H9 (cell line): ENCODE results near the gene HDLBP. TPM values are rescaled to one million over a fixed set of nuclear protein-coding genes. Genes with fewer than 3 reads are reported as not detected.

Source experiments
- DNase-seq: peaks from one replicate; pipeline ENCODE4 v3.0.0-alpha.2; 2017
- H2AFZ ChIP-seq: one replicate; pipeline ENCODE4 v1.6.1; 2013; ENCODE audit warnings: mild to moderate bottlenecking, low read length, control low read depth, moderate library complexity
- H2AK5ac ChIP-seq: 2 replicates; pipeline ENCODE4 v1.6.1; 2013; ENCODE audit warnings: low read length, control low read depth, mixed read lengths; ENCODE audit not compliant: insufficient read length
- H2BK120ac ChIP-seq: one replicate; pipeline ENCODE4 v1.6.1; 2013; ENCODE audit warnings: low read depth, mild to moderate bottlenecking, low read length, control low read depth, inconsistent platforms; ENCODE audit not compliant: poor library complexity, severe bottlenecking
- H2BK12ac ChIP-seq: 2 replicates; pipeline ENCODE4 v1.6.1; 2013; ENCODE audit warnings: low read length, control low read depth, mixed read lengths, low read depth; ENCODE audit not compliant: insufficient read length
- H2BK15ac ChIP-seq: 2 replicates; pipeline ENCODE4 v1.6.1; 2013; ENCODE audit warnings: low read depth, low read length, control low read depth
- H2BK20ac ChIP-seq: one replicate; pipeline ENCODE4 v1.6.1; 2013; ENCODE audit warnings: low read depth, mild to moderate bottlenecking, low read length, control low read depth, inconsistent platforms; ENCODE audit not compliant: poor library complexity, severe bottlenecking
- H2BK5ac ChIP-seq: 2 replicates; pipeline ENCODE4 v1.6.1; 2013; ENCODE audit warnings: low read length, control low read depth, mixed read lengths; ENCODE audit not compliant: insufficient read length
- H3K14ac ChIP-seq: 2 replicates; pipeline ENCODE4 v1.6.1; 2013; ENCODE audit warnings: low read length, control low read depth; ENCODE audit not compliant: insufficient read depth
- H3K18ac ChIP-seq: 2 replicates; pipeline ENCODE4 v1.6.1; 2013; ENCODE audit warnings: low read depth, mild to moderate bottlenecking, mixed read lengths, low read length, control low read depth; ENCODE audit not compliant: insufficient read length
- H3K23ac ChIP-seq: 2 replicates; pipeline ENCODE4 v1.6.1; 2013; ENCODE audit warnings: low read length, control low read depth, mixed read lengths, low read depth; ENCODE audit not compliant: insufficient read length
- H3K23me2 ChIP-seq: 2 replicates; pipeline ENCODE4 v1.6.1; 2013; ENCODE audit warnings: low read depth, mild to moderate bottlenecking, mixed read lengths, low read length, control low read depth; ENCODE audit not compliant: insufficient read length, poor library complexity, severe bottlenecking
- H3K27ac ChIP-seq: 2 replicates; pipeline ENCODE4 v1.5.1; 2013; ENCODE audit warnings: low read length, control low read depth, mixed read lengths, low read depth; ENCODE audit not compliant: insufficient read length
- H3K27me3 ChIP-seq: 2 replicates; pipeline ENCODE4 v1.6.1; 2013; ENCODE audit warnings: low read length, control low read depth, inconsistent platforms; ENCODE audit not compliant: insufficient read depth
- H3K4ac ChIP-seq: 2 replicates; pipeline ENCODE4 v1.6.1; 2013; ENCODE audit warnings: low read depth, mild to moderate bottlenecking, control low read depth, inconsistent platforms, low read length, moderate library complexity
- H3K4me1 ChIP-seq: 2 replicates; pipeline ENCODE4 v1.6.1; 2013; ENCODE audit warnings: low read length, control low read depth, inconsistent platforms; ENCODE audit not compliant: insufficient read depth
- H3K4me2 ChIP-seq: 2 replicates; pipeline ENCODE4 v1.6.1; 2013; ENCODE audit warnings: low read length, control low read depth, mixed read lengths; ENCODE audit not compliant: insufficient read length, insufficient read depth
- H3K56ac ChIP-seq: 2 replicates; pipeline ENCODE4 v1.6.1; 2013; ENCODE audit warnings: low read depth, mild to moderate bottlenecking, mixed read lengths, low read length, control low read depth; ENCODE audit not compliant: insufficient read length
- H3K79me1 ChIP-seq: 2 replicates; pipeline ENCODE4 v1.6.1; 2013; ENCODE audit warnings: low read depth, mild to moderate bottlenecking, moderate library complexity, low read length, control low read depth, inconsistent platforms; ENCODE audit not compliant: insufficient read depth, poor library complexity, severe bottlenecking
- H3K79me2 ChIP-seq: 2 replicates; pipeline ENCODE4 v1.6.1; 2013; ENCODE audit warnings: low read length, control low read depth, inconsistent platforms; ENCODE audit not compliant: insufficient read depth
- H3K9ac ChIP-seq: 2 replicates; pipeline ENCODE4 v1.6.1; 2013; ENCODE audit warnings: low read length, control low read depth, mixed read lengths; ENCODE audit not compliant: insufficient read length; ENCODE audit errors: extremely low read depth
- H3K9me3 ChIP-seq: one replicate; pipeline ENCODE4 v1.6.1; 2013; ENCODE audit warnings: low read depth, low read length, inconsistent platforms; ENCODE audit not compliant: control insufficient read depth
- H3T11ph ChIP-seq: one replicate; pipeline ENCODE4 v1.6.1; 2013; ENCODE audit warnings: mild to moderate bottlenecking, low read length, control low read depth, inconsistent platforms
- H4K20me1 ChIP-seq: one replicate; pipeline ENCODE4 v1.6.1; 2013; ENCODE audit not compliant: control insufficient read depth, insufficient read length, insufficient read depth
- H4K5ac ChIP-seq: 2 replicates; pipeline ENCODE4 v1.6.1; 2013; ENCODE audit warnings: low read depth, mild to moderate bottlenecking, mixed read lengths, low read length, control low read depth; ENCODE audit not compliant: insufficient read length
- H4K8ac ChIP-seq: replicated peaks from 2 replicates; pipeline ENCODE4 v1.6.1; 2013; ENCODE audit warnings: low read length, control low read depth, mixed read lengths, low read depth; ENCODE audit not compliant: insufficient read length
- H4K91ac ChIP-seq: 2 replicates; pipeline ENCODE4 v1.6.1; 2013; ENCODE audit warnings: low read depth, mild to moderate bottlenecking, moderate library complexity, mixed read lengths, low read length, control low read depth; ENCODE audit not compliant: insufficient read length
- H3K27ac Mint-ChIP-seq, 3 experiments: 2 replicates in 2 of 3; 3 replicates in 1 of 3; pipeline ENCODE4 v1.8.0; 2020 to 2021; ENCODE audit warnings: mixed read lengths in 3 of 3, mild to moderate bottlenecking in 1 of 3, moderate library complexity in 1 of 3
- H3K27me3 Mint-ChIP-seq: 2 replicates; pipeline ENCODE4 v1.8.0; 2021; ENCODE audit warnings: low read depth, mild to moderate bottlenecking, moderate library complexity, mixed read lengths
- H3K36me3 Mint-ChIP-seq, 3 experiments: 2 replicates in 2 of 3; 3 replicates in 1 of 3; pipeline ENCODE4 v1.8.0; 2020 to 2021; ENCODE audit warnings: low read depth in 3 of 3, mixed read lengths in 3 of 3; ENCODE audit not compliant: insufficient read depth in 1 of 3
- H3K4me1 Mint-ChIP-seq, 2 experiments: 2 replicates each; pipeline ENCODE4 v1.8.0; 2020; ENCODE audit warnings: mixed read lengths in 2 of 2
- H3K4me3 Mint-ChIP-seq, 2 experiments: 2 replicates in 1 of 2; 3 replicates in 1 of 2; pipeline ENCODE4 v1.8.0; 2020 to 2021; ENCODE audit warnings: mild to moderate bottlenecking in 2 of 2, mixed read lengths in 2 of 2, moderate library complexity in 1 of 2
- H3K9me3 Mint-ChIP-seq, 2 experiments: 2 replicates in 1 of 2; 3 replicates in 1 of 2; pipeline ENCODE4 v1.8.0; 2020; ENCODE audit warnings: mild to moderate bottlenecking in 2 of 2, mixed read lengths in 2 of 2, moderate library complexity in 1 of 2
- CTCF ChIP-seq: fragments of 200-600 bp; sonication (generic); conservative IDR thresholded peaks from 3 replicates; pipeline ENCODE4 v1.8.0; 2021; ENCODE audit warnings: antibody characterized with exemption, mild to moderate bottlenecking
- WGBS: extraction: QIAGEN DNeasy Blood & Tissue Kit; methylation state at CpG from one replicate; pipeline ENCODE4 v1.1.7; 2013; ENCODE audit warnings: missing lambda C conversion rate, low lambda C conversion rate, mixed read lengths; ENCODE audit not compliant: insufficient read length; ENCODE audit errors: extremely low coverage; 5-methylcytosine and 5-hydroxymethylcytosine counted together
- total RNA-seq: library from RNA; stranded (reverse); gene quantifications from 2 replicates; pipeline ENCODE4 v1.2.1, GENCODE V29; 2021

HDLBP gene
- total RNA-seq, 1 experiment from 2014 or later, result 364 TPM

- Histone ChIP-seq H4K91ac (no peak overlapping the region), H2AFZ (no peak overlapping the region), H2BK20ac (no peak overlapping the region), H3K23ac (no peak overlapping the region), H2AK5ac (no peak overlapping the region), H3K4me1 (no peaks in the 10 kb centered on the region), H3K27ac (no peak overlapping the region), H3K18ac (no peak overlapping the region), H3K79me1 (no peaks in the 10 kb centered on the region), H2BK5ac (no peak overlapping the region), H4K8ac (no peak overlapping the region), H3K4ac (no peak overlapping the region), H3K9ac (no peak overlapping the region), H3K14ac (no peak overlapping the region), H3K56ac (no peak overlapping the region), H3K9me3 (no peaks in the 10 kb centered on the region), H2BK120ac (no peak overlapping the region), H2BK12ac (no peak overlapping the region), H4K20me1 (no peaks in the 10 kb centered on the region), H4K5ac (no peak overlapping the region), H3T11ph (no peak overlapping the region), H3K23me2 (no peaks in the 10 kb centered on the region), H3K4me2 (no peak overlapping the region), H3K27me3 (no peaks in the 10 kb centered on the region), H2BK15ac (no peak overlapping the region), H3K79me2 (no peaks in the 10 kb centered on the region)
- H3K27me3 Mint-ChIP-seq, result no peaks in the 10 kb centered on the region; the same call in 1 of the 2 replicates
- no peaks in the 10 kb centered on the region for H3K9me3 Mint-ChIP-seq
- no peak overlapping the region for H3K27ac Mint-ChIP-seq
- H3K4me3 Mint-ChIP-seq, result no peak overlapping the region
- WGBS, result no CpG with 5 or more reads among the region's 15 CpGs
- H3K36me3 Mint-ChIP-seq, result no peaks in the 10 kb centered on the region
- peaks cover 8 to 13% of the 10 kb centered on the region in 2 experiments for H3K4me1 Mint-ChIP-seq
- DNase-seq, result no peak
- TF ChIP-seq CTCF, result no peak
Observed at GRCh38 chr2:241189856-241190201, 125.6 kb downstream of the HDLBP start.
